K562 (cell line): ENCODE data around the gene PITPNC1. TPM values are rescaled to one million over a fixed set of nuclear protein-coding genes. Genes with fewer than 3 reads are reported as not detected.
"Not testable (repeated sequence)": the region's sequence is repeated elsewhere in the genome, so short reads cannot be mapped to it uniquely, and the experiment has no call there.

ENCODE experiments used
- ATAC-seq: fragments of 200-7000 bp; cut with Tn5 transposase; 3 replicates; pipeline ENCODE4 v1.9.1; 2020; ENCODE audit warnings: moderate library complexity
- BruUV-seq: library from RNA; stranded (reverse); fragments of 400-500 nt; replicated peaks from 2 replicates; lab custom pipeline; 2021; lab: Mats Ljungman, UMichigan
- CTCF ChIA-PET: fragments of 300-600 bp; formaldehyde crosslinking; extraction: SDS; loops from one replicate; lab custom pipeline; 2021; ENCODE audit warnings: low intra/inter-chr PET ratio; lab: Yijun Ruan, JAX
- POLR2A ChIA-PET: fragments of 300-600, 350-650 bp; sonication (Branson Sonifier 250); formaldehyde crosslinking; extraction: SDS; loops from one replicate; lab custom pipeline; 2021; ENCODE audit warnings: antibody characterized with exemption, inconsistent platforms; lab: Yijun Ruan, JAX
- DNase-seq, 4 experiments: peaks; one replicate each; pipeline versions ENCODE4 v3.0.0 to v3.0.0-alpha.2; 2011 to 2018; ENCODE audit warnings: low spot score in 3 of 4, mixed read lengths in 3 of 4; ENCODE audit errors: extremely low read depth in 1 of 4
- FAIRE-seq: peaks from 2 replicates; lab custom pipeline; 2011; peaks lifted over from hg19 to GRCh38; lab: Jason Lieb, UNC
- H2AFZ ChIP-seq: 2 replicates; pipeline ENCODE4 v1.6.0; 2011; ENCODE audit warnings: low read depth, low read length, control low read depth, inconsistent platforms
- H3K27ac ChIP-seq: fragments of 200-600 bp; 3 replicates; pipeline ENCODE4 v1.8.0; 2011; ENCODE audit warnings: low read depth, mild to moderate bottlenecking, control low read depth, inconsistent platforms, low read length, moderate library complexity, mixed read lengths; ENCODE audit errors: extremely low read depth
- H3K27me3 ChIP-seq, 2 experiments: fragments of 300-600 bp in 1 of 2; 2 replicates in 1 of 2; 3 replicates in 1 of 2; pipeline versions ENCODE4 v1.6.0 to v1.8.0; 2011; ENCODE audit warnings: inconsistent platforms in 2 of 2, low read length in 2 of 2, mild to moderate bottlenecking in 1 of 2, mixed read lengths in 1 of 2, moderate library complexity in 1 of 2; ENCODE audit not compliant: control insufficient read depth in 2 of 2, insufficient read depth in 2 of 2
- H3K36me3 ChIP-seq: fragments of 300-600 bp; 3 replicates; pipeline ENCODE4 v1.8.0; 2011; ENCODE audit warnings: mild to moderate bottlenecking, low read length, inconsistent platforms; ENCODE audit not compliant: control insufficient read depth, insufficient read depth
- H3K4me1 ChIP-seq, 2 experiments: fragments of 200-600 bp in 1 of 2; replicated peaks in 1 of 2; 2 replicates in 1 of 2; 3 replicates in 1 of 2; pipeline versions ENCODE4 v1.5.1 to v1.8.0; 2011; ENCODE audit warnings: inconsistent platforms in 2 of 2, low read length in 2 of 2, mild to moderate bottlenecking in 1 of 2, mixed read lengths in 1 of 2, moderate library complexity in 1 of 2; ENCODE audit not compliant: control insufficient read depth in 2 of 2, insufficient read depth in 2 of 2
- H3K4me2 ChIP-seq: 2 replicates; pipeline ENCODE4 v1.6.1; 2011; ENCODE audit warnings: low read length, control low read depth, inconsistent platforms, mixed read lengths; ENCODE audit not compliant: insufficient read depth
- H3K4me3 ChIP-seq: fragments of 200-600 bp; sonication (generic), shearing (Covaris generic); 2 replicates; pipeline ENCODE4 v1.5.1; 2016; ENCODE audit warnings: control low read depth, inconsistent platforms
- H3K79me2 ChIP-seq: fragments of 200-600 bp; 3 replicates; pipeline ENCODE4 v1.8.0; 2011; ENCODE audit warnings: low read length, inconsistent platforms; ENCODE audit not compliant: control insufficient read depth, insufficient read depth
- H3K9ac ChIP-seq, 2 experiments: 2 replicates each; pipeline versions ENCODE4 v1.6.0 to v1.6.1; 2011; ENCODE audit warnings: low read depth in 2 of 2, low read length in 2 of 2, control low read depth in 1 of 2, inconsistent platforms in 1 of 2, mild to moderate bottlenecking in 1 of 2, mixed read lengths in 1 of 2; ENCODE audit not compliant: insufficient read depth in 1 of 2
- H3K9me1 ChIP-seq: one replicate; pipeline ENCODE4 v1.6.0; 2011; ENCODE audit warnings: inconsistent platforms, mild to moderate bottlenecking, low read length, moderate library complexity; ENCODE audit not compliant: control insufficient read depth, insufficient read depth
- H3K9me3 ChIP-seq: replicated peaks from 2 replicates; pipeline ENCODE4 v1.5.1; 2011; ENCODE audit warnings: low read depth, low read length, inconsistent platforms; ENCODE audit not compliant: control insufficient read depth, insufficient read depth
- H4K20me1 ChIP-seq: replicated peaks from 2 replicates; pipeline ENCODE4 v1.6.1; 2011; ENCODE audit warnings: low read length, inconsistent platforms, mixed read lengths; ENCODE audit not compliant: control insufficient read depth, insufficient read depth
- BHLHE40 ChIP-seq: IDR thresholded peaks from 2 replicates; pipeline ENCODE4 v1.6.1; 2011; ENCODE audit warnings: low read length, improper control_type of control experiment
- BRF1 ChIP-seq: IDR thresholded peaks from 3 replicates; pipeline ENCODE4 v1.6.1; 2011; ENCODE audit warnings: borderline replicate concordance, mild to moderate bottlenecking; ENCODE audit not compliant: insufficient read length; ENCODE audit errors: extremely low read depth
- CEBPZ ChIP-seq: fragments of 150-350 bp; IDR thresholded peaks from 2 replicates; pipeline ENCODE4 v1.6.1; 2014; ENCODE audit warnings: low read depth, mild to moderate bottlenecking, low read length, borderline replicate concordance
- DNMT1 ChIP-seq: fragments of 450-650 bp; IDR thresholded peaks from 2 replicates; pipeline ENCODE4 v1.6.1; 2016; ENCODE audit warnings: antibody characterized with exemption, mild to moderate bottlenecking
- HDAC2 ChIP-seq: fragments of 450-650 bp; IDR thresholded peaks from 2 replicates; pipeline ENCODE4 v1.6.1; 2016; ENCODE audit warnings: mild to moderate bottlenecking
- ZBED1 ChIP-seq: IDR thresholded peaks from 2 replicates; pipeline ENCODE4 v1.6.1; 2014
- ZNF398 ChIP-seq: fragments of 250-450 bp; sonication (Bioruptor Pico); IDR thresholded peaks from 2 replicates; pipeline ENCODE4 v1.8.0; 2021; ENCODE audit warnings: moderate library complexity, mild to moderate bottlenecking, inconsistent platforms
- WGBS: fragments of 100-300 bp; shearing (Covaris generic); methylation state at CpG from one replicate; pipeline ENCODE4 v1.1.6; 2016; ENCODE audit warnings: low coverage, mixed read lengths; ENCODE audit not compliant: insufficient coverage; ENCODE audit errors: missing lambda C conversion rate; 5-methylcytosine and 5-hydroxymethylcytosine counted together
- in situ Hi-C: fragments of 300-500 bp; cut with MboI; formaldehyde crosslinking; loops from 4 replicates; pipeline ENCODE4 v1.15.0; 2018; ENCODE audit warnings: inconsistent platforms, mixed read lengths
- intact Hi-C: fragments of 100-400 bp; cut with micrococcal nuclease; formaldehyde crosslinking; loops from 2 replicates; pipeline ENCODE4 v1.14.2; 2022
- polyA plus RNA-seq, 8 experiments: library from polyadenylated mRNA; depleted of rRNA in 4 of 8; stranded (reverse) in 5 of 8; unstranded in 3 of 8; fragments of >200 nt; fragmentation: Nextera tagmentation in 2 of 8; fragmentation: Illumina TruSeq in 1 of 8; extraction: Ambion mirVana in 2 of 8; extraction: Trizol in 1 of 8; gene quantifications; 2 replicates each; pipeline versions ENCODE4 v1.2.1 to v1.2.3, GENCODE V29; 2011 to 2014; ENCODE audit warnings: inconsistent platforms in 1 of 8, missing spikeins in 1 of 8
- total RNA-seq, 7 experiments: library from RNA; depleted of rRNA in 6 of 7; stranded (reverse); fragments of >200 nt in 6 of 7; fragmentation: Illumina TruSeq in 2 of 7; extraction: Trizol in 2 of 7; gene quantifications; 2 replicates each; pipeline versions ENCODE4 v1.2.1 to v1.2.3, GENCODE V29; 2011 to 2021; ENCODE audit warnings: low replicate concordance in 1 of 7
- TF ChIP-seq, protein P1 (sequence below): fragments of 250-450 bp; sonication (Bioruptor Pico); IDR thresholded peaks from 2 replicates; pipeline ENCODE4 v1.8.0; 2021; ENCODE audit warnings: borderline replicate concordance, mild to moderate bottlenecking, moderate library complexity; ENCODE audit not compliant: poor library complexity, severe bottlenecking

Gene PITPNC1
- total and polyA plus RNA-seq, 9 of the 15 experiments (the other 6 are each of a cell fraction or from before 2014, with no cell fraction given): 0.11 to 1.1 (median 0.65) TPM

DNA sequence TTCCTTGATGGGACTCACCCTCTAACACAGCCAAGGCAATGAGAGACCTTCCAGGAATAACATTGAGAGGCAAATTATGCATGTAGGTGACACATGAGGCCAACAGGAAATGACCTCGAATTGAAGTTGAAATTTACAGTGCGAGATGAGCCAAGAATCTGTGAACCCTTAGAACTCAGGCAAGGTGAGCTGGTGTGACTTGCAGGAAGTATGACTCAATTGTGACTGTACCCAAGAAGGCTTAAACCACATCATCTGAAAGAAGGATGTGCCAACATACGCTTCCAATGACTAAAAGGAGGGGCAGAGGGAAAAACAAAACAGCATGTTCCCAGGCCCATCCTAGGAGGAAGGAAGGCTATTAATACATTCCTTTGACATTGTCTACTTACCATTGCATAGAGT, 44.8 kb downstream of the PITPNC1 start (continued):
- TF ChIP-seq, protein P1, sequence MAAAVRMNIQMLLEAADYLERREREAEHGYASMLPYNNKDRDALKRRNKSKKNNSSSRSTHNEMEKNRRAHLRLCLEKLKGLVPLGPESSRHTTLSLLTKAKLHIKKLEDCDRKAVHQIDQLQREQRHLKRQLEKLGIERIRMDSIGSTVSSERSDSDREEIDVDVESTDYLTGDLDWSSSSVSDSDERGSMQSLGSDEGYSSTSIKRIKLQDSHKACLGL (CRISPR knock-in tag): no peak
- no peak for TF ChIP-seq BHLHE40
- no peak for TF ChIP-seq BRF1
- TF ChIP-seq CEBPZ: no peak
- TF ChIP-seq HDAC2: no peak
- TF ChIP-seq ZBED1: no peak
- TF ChIP-seq ZNF398 (CRISPR knock-in tag): no peak
- TF ChIP-seq DNMT1: no peak

GRCh38 chr17:67422296-67422695, 45.2 kb downstream of the PITPNC1 start:
- DNase-seq, H3K9me1 ChIP-seq, H3K79me2 ChIP-seq, H3K27ac ChIP-seq, intact Hi-C loops, H3K4me2 ChIP-seq, H3K36me3 ChIP-seq, FAIRE-seq, CTCF ChIA-PET, H2AFZ ChIP-seq, H4K20me1 ChIP-seq, BruUV-seq, H3K9me3 ChIP-seq, in situ Hi-C loops, H3K4me1 ChIP-seq, H3K4me3 ChIP-seq, H3K9ac ChIP-seq, ATAC-seq: not testable (repeated sequence)
- peaks cover 13 to 32% of the 10 kb centered on the region in 2 experiments; a peak in 4 of 5 replicates for H3K27me3 ChIP-seq
- WGBS: 2% methylated on average over 4 of the region's 4 CpGs
- POLR2A ChIA-PET: interaction anchor here (0.7 to 1.1 kb wide), 2 partner anchors 16 to 53 kb away, joined by 3 to 4 read pairs; no protein-coding TSS in a partner anchor
